Epidermal melanocyte (primary cell): ENCODE results near the gene U2AF1.
"Not testable (repeated sequence)": the region's sequence is repeated elsewhere in the genome, so short reads cannot be mapped to it uniquely, and the experiment has no call there.

Experiments
- DNase-seq: peaks from one replicate; pipeline ENCODE4 v3.0.0; 2011; ENCODE audit warnings: low spot score; ENCODE audit not compliant: insufficient read length

Gene U2AF1

GRCh38 chr21:43076643-43077042, 30.7 kb downstream of the U2AF1 start:
- not testable (repeated sequence) for DNase-seq

GRCh38 chr21:43076023-43076637, 31.2 kb downstream of the U2AF1 start:
- not testable (repeated sequence) for DNase-seq

DNA sequence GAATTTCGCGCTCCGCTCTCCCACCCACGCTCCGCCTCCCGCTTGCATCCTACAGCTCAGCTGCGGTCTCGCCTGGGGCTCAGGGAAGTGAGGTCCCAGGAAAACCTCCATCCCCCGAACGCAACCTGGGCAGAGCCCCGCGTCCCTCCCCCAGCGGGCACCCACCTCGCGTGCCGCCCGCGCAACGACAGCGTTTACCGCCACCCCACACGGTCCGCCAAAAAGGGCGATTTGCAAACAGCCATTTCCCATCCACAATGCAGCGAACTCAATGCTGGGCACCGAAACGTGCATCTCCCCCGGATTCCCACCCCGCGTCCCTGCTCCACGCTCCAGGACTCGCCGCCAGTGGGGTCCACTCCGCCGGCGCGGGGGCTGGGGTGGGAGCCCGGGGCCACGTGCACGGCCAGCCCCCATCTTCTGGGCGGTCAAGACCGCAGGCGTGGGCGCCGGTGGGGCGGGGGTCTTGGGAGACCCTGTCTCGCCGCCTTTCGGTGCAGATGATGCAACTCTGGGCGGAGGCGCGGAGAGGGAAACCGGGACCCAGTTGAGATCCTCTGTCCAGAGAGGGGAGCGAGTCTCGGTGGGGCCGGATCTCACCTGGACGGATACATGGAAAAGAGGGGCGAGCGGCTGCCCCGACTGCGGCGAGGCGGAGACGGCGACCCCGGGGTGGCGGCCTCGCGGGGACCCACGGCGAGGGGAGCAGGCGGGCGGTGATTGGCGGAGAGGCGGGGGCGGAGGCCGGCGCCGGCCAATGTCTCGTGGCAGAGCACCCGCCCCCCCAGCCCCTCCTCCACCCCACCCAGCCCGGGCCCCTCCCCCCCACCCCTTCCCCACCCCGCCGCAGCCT, 32.0 kb downstream of the U2AF1 start, which contains the start of gene CBS:
Gene CBS, minus strand, starts transcription at position 666 of the 853 bp plus-strand sequence. CDS start 3,642 bp downstream, outside the sequence.
- DNase-seq = not testable (repeated sequence)

DNA sequence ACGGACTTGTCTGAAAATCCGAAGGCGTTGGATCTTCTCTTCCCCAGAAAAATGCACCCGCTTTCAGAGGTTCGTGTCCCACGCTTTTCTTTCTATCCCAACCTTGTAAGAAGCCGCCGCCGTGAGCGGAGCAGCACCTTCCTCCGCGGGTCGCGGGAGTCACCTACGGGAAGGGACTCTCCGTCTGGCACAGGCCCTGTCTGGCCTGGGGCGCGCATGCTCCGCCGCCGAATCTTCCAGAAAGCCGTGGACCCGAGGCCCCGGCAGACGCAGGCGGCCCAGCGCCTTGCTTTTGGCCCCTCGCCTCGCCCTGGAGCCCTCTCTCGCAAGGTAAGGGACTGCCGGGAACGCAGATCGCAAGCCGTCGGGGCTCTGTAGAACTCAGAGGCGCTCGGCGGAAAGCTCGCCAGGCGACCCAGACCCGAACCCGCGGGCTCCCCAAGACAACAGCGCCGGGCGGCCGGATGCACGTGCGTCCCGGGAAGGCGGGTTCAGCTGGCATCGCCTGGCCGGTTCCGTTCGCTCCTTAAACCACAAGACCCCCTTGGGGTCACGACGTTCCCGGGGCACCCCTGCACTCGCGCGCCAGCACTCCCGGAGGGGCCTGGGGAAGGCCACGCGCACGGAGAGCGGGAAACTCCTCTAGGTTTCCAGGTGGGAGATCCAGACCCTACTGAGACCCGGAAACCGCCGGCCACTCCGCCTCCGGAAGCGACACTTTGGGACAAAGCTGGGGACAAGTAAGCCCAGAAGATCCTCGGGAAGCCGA, 32.8 kb downstream of the U2AF1 start:
- DNase-seq = not testable (repeated sequence)

GRCh38 chr21:43072742-43073141, 34.6 kb downstream of the U2AF1 start:
- DNase-seq = not testable (repeated sequence)

DNA sequence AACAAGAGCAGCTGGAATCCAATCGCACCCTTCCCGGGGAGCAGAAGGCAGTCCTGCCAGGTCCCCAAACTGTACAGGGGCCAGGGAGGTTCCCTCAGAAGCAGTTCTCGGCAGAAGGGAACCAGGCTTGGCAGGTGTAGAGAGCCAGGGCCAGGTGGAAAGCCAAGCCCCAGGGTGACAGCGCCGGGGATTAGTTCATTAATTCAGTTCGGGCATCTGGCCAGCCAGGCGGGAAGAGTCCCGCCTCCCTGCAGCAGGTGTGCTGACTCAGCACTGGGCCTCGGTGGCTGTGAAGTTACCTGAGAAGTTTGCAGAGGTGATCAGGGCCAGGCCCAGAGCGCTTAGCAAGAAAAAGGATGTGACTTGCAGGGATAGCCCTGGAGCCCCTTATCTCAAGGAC, 37.7 kb downstream of the U2AF1 start:
- not testable (repeated sequence) for DNase-seq

DNA sequence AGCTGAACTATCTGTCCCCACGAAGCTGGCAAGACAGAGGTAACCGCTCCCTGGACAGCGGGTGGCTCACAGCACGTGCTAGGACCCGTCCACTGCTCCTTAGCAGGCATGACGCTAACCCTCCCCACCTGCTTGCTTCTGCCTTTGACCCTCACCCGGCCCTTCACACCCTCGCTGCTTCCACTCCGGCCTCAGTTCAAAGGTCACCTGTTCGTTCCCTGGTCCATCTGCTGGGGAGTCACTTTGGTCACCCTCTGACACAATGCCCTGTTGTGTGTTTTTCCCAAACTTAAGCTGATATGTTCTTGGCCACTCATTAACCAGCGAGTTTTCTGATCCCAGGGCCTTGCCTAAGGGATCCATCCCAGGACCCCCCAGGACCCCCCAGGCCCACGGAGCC, 39.3 kb downstream of the U2AF1 start:
- not testable (repeated sequence) for DNase-seq

GRCh38 chr21:43066690-43067089, 40.7 kb downstream of the U2AF1 start:
- not testable (repeated sequence) for DNase-seq

GRCh38 chr21:43065991-43066390, 41.4 kb downstream of the U2AF1 start:
- DNase-seq = not testable (repeated sequence)

- not testable (repeated sequence) for DNase-seq
These were observed 43.0 kb downstream of the U2AF1 start for GRCh38 chr21:43064265-43064917.

GRCh38 chr21:43062955-43063664, 44.3 kb downstream of the U2AF1 start:
- DNase-seq = not testable (repeated sequence)

DNA sequence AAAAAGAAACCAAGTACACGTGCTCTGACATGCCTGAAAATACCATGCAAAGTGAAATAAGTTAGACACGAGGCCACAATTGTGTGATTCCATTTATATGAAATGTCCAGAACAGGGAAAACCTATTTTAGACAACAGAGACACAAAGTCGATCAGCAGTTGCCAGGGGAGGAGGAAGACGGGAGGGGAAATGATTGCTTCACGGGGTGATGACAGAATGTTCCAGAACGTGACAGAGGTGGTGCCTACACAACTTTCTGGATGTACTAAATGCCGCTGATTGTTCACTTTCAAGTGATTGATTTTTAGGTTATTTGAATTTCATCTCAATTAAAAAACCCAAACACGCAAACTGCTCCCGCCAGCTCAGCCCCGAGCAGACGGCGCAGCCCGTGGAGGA, 54.3 kb downstream of the U2AF1 start:
- DNase-seq = not testable (repeated sequence)

- DNase-seq = not testable (repeated sequence)
These were observed 61.2 kb downstream of the U2AF1 start for GRCh38 chr21:43045876-43046821.

DNA sequence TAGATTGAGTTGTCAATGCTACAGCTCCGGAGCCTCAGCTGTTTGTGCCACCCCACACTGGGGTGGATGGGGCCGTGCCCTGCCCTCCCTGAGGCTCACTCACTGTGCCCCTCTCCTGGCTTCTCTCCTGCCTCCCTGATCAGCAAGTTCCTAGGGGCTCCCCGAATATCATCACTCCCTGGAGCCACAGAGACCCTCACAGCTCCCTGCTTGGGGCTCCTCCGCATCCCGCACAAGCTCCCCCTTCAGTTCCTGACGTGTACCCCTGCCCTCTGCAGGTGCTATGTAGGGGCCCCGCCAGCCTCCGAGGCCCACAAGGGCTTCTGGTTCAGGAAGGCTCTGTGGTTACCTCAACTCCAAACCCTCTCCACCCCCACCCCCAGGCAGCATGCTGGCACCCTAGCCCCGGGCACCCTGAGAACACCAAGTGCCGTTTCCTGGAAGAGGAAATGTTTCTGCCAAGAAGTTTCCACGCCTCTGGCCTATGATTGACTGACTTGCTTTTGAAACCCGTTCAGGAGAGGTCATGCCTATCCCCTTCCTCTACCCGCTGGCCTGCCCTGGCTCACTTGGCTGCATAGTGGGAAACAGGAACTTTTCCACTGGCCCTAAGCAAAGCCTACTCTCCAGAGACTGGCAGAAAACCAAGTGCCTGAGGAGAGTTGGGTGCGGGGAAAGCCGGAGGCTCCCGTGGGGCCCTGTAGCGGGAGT, 62.0 kb downstream of the U2AF1 start:
- DNase-seq = not testable (repeated sequence)

DNA sequence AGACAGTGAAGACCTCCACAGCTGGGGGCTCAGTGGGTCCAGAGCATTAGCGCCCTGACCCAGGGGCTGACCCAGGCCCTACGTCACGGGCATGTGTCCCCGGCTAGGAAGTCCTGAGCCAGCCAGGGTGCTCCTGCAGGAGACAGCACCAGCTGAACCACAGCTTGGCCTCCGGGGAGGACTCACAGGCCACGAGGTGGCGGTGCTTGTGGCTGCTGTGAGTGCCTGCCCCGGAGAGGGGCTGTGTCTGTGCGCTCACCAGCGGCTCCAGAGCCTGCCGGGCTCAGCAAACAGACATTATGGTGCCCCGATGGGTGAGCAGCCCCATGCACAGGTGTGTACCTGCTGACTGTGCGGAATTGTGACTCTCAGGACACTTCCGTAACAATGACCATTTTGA, 62.8 kb downstream of the U2AF1 start:
- DNase-seq = not testable (repeated sequence)

GRCh38 chr21:43043291-43043690, 64.1 kb downstream of the U2AF1 start:
- not testable (repeated sequence) for DNase-seq
